Activated naive CD8-positive, alpha-beta T cell treated with anti-CD3 and anti-CD28 coated beads, Interleukin-2, amount 50 U/mL, for 16 hours (primary cell): ENCODE data around the gene ELL.

ENCODE experiments used
- DNase-seq: peaks from one replicate; pipeline ENCODE4 v3.0.0-alpha.2; 2020; ENCODE audit warnings: low read depth, low spot score

The ELL gene

DNA sequence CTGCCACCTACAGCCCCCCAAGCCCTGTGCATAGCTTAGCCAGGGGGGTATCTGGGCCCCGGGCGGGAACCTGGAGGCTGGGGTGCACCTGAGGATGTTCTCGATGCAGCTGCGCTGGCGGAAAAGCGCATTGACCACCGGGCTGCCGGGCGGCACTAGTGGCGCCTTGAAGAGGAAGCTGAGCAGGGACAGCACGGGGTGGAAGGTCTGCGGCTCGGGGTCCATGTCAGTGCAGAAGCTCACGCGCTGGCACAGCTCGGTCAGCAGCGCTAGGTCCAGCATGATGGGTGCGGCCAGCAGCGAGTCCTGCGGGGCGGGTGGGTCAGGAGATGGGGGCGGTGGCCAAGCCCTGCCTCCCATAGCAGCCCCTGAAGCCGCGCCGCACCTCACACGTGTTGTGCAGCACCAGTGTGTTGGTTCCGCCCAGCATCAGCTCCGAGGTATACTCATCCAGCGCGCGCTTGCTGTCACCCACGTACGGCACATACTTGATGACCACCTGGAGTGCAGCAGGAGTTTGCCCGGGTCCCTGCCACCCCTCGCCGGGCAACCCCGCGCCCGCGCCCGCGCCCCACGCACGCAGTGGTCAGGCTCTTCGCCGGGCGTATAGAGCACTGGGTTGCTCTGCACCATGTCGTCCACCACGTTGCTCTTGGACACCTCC lies 86.6 kb downstream of the ELL start:
- DNase-seq = no peak

DNA sequence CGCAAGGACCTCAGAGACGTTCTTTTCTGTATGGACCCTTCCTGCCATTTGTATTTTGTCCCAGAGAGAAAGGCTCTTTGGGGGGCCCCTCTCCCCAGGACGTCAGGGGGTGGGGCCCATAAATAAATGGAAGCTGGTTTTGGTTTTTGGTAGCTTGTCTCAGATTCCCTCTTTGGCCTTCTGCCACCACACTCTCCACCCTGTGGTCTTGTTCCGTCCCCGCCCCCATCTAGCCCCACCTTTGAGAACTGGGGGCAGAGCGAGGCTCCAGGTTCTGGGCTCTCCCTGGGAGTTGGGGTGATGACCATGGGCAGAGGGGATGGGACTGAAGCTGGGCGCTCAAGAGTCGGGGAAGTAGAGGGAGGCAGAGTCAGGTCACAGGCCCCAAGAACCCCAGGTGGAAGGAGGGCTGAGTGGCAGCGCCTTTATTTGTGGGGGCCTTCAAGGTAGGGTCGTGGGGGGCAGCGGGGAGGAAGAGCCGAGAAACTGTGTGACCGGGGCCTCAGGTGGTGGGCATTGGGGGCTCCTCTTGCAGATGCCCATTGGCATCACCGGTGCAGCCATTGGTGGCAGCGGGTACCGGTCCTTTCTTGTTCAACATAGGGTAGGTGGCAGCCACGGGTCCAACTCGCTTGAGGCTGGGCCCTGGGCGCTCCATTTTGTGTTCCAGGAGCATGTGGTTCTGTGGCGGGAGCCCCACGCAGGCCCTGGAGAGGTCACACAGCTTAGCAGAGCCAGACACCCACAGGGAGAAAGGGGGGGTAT lies 87.3 kb downstream of the ELL start:
- DNase-seq = no peak

- DNase-seq = no peak
These were observed 88.0 kb downstream of the ELL start for GRCh38 chr19:18433735-18434398.

DNA sequence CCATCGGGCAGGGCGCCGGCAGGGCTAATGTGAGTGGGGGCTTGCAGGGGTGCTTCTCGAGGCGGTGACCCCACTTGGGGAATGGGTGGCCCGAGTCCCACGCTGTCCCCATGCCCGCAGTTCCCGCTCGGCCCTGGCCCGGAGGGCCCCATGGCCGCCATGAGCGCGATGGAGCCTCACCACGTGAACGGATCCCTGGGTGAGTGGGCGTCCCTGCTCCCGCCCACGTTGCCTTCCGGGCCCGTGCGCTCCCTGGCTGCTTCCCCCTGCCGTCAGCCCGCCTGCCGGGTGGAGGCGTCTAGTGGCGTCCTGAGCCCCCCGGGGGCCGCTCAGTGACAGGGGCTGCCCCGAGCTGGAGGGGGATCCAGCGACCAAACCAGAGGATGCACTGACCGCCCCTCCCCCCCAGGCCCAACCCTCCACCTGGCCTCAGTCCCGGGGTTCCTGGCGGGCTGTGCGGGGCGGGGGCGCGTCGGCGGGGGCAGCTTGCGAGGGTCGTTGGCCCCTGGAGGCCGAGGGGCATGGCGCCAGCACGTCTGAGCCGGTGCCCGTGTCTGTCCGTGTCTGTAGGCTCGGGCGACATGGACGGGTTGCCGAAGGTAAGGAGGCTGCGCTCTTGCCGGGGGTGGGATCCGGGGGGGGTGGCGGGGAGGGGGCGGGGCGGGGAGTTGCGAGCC lies 88.7 kb downstream of the ELL start:
- no peak for DNase-seq

DNA sequence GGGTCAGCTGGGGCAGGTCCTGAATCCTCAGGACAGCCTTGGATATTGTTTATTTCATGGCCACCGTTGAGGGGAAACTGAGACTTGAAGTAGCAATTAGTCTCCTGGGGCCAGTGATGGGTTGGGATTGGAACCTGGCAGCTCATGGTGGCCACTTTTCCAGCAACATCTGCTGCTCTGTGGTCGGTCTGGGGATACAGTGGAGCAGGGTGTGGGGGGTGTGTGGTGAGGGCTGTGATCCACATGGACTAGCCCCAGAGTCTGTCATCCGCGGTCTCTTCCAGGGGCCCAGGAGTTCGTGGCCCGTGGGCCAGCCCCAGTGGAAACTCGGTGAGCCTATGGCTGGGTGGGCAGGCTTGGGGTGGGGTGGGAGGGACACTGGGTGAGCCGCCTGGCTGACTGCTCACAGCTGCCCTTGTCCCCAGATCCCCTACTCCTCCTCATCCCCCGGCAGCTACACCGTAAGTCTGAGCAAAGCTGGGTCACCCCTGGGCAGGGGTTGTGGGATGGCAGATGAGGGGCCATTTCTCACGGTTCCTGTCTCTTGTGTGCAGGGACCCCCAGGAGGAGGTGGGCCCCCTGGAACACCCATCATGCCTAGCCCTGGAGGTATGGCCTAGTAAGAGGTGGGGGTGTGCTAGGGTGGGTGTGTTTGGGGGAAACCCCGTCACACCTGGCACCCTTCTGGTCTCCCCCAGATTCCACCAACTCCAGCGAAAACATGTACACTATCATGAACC lies 89.4 kb downstream of the ELL start:
- DNase-seq = no peak

DNA sequence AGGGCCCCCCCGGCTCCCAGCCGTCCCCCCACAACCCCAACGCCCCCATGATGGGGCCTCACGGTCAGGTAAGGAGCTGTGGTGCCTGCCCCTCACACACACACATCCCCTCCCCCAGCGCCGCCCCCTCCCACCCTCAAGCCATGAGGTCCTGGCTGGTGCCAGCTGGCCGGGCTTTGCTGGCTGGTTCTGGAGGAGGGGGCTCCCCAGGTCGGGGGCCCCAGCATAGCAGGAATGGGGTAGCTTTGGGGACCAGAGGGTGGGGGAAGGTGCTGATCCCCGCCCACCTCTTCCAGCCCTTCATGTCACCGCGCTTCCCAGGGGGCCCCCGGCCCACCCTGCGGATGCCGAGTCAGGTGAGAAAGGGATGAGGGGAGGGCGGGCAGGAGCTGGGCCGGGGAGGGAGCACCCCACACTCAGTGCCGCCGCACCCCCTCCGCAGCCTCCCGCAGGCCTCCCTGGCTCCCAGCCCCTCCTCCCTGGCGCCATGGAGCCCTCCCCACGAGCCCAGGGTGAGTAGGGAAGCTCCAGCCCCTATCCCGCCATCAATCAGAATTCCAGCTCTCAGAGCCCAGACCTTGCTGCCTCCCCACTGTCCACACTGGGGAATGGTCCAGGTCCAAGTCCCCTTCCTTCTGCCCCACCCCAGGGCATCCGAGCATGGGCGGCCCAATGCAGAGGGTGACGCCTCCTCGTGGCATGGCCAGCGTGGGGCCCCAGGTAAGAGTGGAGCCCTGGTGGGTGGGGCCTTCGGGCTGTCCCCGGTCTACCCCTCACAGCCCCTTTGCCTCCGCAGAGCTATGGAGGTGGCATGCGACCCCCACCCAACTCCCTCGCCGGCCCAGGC lies 90.3 kb downstream of the ELL start:
- no peak for DNase-seq

DNA sequence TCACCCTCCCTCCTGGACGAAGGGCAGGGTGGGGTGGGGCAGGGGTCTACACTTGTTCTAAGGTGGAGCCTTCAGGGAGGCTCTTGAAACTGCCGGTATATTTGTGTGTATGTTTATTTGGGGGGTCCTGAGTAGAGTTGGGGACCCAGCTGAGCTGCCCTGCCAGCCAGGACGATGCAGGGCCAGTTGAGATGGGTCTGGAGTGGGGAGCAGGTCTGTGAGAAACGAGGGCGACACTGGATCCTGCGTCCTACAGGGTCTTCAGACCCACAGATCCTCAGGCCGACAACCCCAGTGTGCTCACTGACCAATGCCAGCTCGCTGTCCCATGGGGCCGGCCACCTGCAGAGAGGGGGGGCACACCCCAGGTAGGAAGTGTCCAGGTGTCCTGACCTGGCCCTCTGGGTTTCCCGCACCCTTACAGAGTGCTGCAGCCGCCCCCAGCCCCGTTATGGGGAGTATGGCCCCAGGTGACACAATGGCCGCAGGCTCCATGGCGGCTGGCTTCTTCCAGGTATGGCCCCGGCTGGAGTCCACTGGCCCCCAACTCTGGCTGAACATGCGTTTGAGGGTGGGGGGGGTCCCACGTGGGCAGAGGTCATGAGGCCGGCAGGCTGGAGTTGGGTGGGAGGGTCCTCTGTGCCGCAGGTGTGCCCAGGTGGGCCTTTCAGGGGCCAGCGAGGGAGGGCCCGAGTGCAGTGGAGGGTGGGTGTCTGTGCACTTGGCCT lies 91.3 kb downstream of the ELL start:
- no peak for DNase-seq

DNA sequence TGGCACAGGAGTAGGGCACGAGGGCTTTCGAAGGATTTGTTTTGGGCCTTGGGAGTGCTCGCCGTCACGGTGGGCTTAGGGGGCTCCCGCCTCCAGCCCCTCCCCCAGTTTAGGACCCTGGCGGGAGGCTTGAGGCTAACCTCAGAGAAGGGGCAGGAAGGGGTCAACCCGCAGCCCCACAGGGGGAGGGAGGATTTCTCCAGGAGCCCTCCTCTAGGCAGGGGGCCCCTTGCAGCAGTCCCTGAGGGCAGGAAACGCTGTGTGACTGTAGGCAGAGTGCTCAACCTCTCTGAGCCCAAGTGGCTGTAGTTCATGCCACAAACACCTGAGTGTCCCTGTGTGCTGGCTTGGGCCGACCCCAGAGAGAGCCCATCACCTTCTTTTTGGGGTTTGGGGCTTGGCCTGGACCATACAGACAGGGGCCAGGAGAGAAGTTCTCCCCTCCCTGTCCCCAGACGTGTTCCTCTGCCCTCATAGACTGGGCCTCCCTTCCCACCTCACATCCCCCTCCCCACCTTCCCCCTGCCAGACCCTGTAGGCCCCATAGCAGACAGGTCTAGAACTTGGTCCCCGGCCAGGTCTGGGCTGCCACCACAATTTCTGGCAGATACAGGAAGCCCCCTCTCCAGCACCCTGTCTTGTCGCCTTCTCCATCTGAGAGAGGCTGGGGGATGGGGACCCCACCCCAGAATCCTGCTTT lies 92.0 kb downstream of the ELL start:
- no peak for DNase-seq

DNA sequence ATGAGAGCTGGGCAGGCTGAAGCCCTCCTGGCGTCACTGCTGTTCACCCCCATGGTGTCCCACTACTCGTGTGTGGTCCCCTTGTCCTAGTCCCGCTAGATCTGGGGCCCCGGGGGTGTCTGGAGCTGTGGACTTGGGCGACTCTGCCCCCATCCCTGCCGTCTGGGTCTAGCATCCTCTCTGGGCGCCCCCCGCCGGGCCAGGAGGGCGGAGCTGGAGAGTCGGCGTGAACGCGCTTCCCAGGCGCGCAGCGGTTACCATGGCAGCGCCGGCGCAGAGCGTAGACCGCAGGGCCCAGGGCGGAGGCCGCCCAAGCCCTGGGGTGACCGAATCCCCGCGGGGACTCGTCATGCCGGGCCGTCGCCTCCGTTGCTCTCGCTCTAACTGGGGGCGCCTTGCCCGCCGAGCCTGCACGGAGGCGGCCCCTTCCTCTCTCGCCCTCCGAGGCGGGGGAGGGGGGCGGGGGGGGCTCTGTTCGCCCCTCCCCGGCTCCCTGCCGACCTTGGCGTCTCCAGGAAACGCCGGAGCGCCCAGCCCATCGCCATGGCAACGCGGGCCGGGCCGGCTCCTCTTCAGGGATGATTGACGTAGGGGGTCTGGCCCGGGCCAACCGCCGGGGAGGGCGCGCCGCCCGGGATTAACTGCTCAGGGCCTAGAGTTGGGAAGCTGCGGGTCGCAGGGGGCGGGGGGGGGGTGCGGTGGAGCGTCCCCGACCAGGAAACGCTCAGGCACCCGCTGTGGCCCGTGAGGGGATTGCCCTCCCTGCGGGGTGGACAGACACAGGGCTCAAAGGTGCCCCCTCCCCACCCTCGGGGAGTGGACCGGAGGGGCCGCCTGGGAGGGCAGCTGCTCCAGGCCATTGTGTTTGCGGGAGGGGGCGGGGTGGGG lies 92.8 kb downstream of the ELL start:
- no peak for DNase-seq

- DNase-seq = no peak
These were observed 93.6 kb downstream of the ELL start for GRCh38 chr19:18428173-18428786.

- DNase-seq = no peak
These were observed 94.1 kb downstream of the ELL start for GRCh38 chr19:18427743-18428113.

DNA sequence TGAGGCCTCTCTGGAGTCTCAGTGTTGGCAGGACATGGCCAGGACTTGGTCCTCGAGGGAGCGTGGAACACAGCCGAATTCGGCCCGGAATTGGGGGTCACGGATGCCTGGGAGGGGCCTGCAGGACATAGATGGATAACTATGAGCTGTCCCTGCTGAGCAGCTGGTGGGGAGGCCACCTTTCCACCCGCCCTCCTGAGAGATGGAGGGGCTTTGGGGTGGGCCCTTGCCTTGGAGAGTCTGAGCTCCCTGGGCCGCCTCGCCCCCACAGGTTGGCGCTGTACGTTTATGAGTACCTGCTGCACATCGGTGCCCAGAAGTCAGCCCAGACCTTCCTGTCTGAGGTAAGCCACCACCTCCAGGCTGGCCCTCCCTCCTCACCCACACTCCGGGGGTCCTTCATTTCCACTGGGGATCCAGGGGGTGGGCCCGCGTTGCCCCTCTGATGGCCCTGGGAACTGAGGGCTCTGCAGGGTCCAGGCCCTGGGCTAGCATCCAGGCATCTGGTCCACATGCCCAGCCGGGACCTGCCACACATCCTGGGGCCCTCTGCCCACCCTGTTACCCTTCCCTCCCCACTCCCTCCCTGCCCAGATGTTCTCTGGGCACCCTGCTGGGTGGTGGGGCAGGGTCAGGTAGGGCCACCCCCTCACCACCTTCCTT lies 94.7 kb downstream of the ELL start:
- no peak for DNase-seq

GRCh38 chr19:18426416-18426767 lies 95.5 kb downstream of the ELL start:
- no peak for DNase-seq

- DNase-seq = no peak
These were observed 96.1 kb downstream of the ELL start for GRCh38 chr19:18425515-18426415.

DNA sequence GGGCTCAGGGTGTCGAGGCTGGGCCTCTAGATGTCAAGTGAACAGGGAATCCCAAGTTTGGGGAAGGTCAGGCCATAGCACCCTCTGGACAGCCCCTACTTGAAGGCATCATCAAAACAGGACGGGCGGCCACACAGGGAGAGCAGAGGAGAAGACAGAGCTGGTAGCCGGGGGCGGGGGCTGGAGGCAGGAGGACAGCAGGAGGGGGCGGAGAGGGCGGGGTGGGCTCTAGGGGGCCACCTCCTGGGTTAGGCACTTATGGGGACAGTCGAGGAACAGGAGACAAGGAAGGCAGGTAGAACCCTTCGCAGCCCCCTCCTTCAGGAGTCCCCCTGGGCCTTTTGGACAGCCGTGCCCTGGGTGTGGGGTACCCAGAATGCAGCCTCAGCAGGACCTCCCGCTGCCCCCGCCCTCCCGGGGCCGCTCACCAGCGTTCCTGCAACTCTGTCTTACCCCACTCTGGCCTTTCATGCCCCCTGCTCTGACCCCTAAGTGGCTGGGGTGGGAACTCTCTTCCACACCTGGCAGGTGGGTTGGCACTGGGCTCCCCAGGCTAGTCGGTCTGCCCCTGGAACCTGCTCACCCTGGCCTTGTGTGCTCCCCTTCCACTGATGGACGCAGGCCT lies 96.9 kb downstream of the ELL start:
- DNase-seq = no peak
